HG03432 (cell line): ENCODE data around the gene TSC2.

Experiments
- ATAC-seq: cut with Tn5 transposase; IDR thresholded peaks from one replicate; pipeline ENCODE4 v1.9.1; 2021; ENCODE audit warnings: mild to moderate bottlenecking, moderate library complexity; ENCODE audit not compliant: unreplicated experiment

Gene TSC2

DNA sequence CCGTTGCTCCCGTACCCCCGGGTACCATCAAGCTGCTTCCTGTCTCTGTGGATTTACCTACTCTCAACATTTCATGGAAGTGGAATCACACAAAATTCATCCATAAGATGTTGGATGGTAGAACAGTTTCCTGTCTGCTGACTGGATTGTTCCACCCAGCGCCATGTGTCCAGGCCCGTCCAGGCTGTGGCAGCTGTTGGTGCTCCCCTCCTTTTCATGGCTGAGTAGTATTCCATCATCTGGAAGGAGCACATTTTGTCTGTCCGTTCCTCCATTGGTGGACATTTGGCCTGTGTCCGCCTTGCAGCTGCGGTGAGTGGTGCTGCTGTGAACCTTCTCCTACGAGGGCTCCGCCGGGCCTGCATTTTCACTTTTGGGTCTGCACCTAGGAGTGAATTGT lies 18.4 kb downstream of the TSC2 start:
- no peak for ATAC-seq

- ATAC-seq = no peak
These were observed 23.0 kb downstream of the TSC2 start for GRCh38 chr16:2070576-2071453.

- ATAC-seq = no peak
These were observed 23.8 kb downstream of the TSC2 start for GRCh38 chr16:2071454-2072202.

DNA sequence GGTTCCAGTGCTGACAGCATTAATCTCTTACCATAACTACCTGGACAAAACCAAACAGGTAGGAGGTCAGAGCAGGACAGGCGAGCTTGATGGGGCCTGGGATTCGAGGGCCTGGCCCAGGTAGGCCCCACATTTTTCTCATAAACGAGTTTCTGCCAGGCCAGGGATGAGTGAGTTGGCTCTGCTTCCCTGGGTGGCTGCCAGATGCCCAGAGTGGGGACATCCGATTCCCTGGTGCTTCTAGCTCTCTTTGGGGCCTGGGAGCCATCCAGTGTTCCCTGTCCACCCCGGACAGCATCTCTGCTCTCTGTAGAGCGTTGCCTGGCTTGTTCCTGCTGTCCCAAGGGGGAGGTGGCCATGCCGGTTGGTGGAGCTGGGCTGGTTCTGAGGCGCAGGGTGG lies 25.1 kb downstream of the TSC2 start:
- no peak for ATAC-seq

GRCh38 chr16:2074071-2074470 lies 26.3 kb downstream of the TSC2 start:
- ATAC-seq = no peak

DNA sequence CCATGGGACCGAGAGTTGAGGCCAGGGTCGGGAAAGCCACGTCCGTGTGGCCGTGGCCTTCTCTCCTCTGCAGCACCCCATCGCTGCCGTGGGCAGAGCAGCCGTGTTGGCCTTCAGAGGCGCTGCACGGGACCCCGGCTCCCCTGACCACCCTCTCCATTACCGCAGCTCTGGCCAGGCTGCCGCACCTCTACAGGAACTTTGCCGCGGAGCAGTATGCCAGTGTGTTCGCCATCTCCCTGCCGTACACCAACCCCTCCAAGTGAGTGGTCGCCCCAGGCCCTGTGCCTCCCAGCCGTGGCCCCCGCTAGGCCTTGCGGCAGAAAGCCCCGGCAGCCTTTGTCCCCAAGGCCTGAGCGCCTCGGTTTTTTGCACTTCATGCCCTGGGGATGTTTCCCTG lies 27.8 kb downstream of the TSC2 start:
- no peak for ATAC-seq

- ATAC-seq = no peak
These were observed 28.5 kb downstream of the TSC2 start for GRCh38 chr16:2076072-2076865.

DNA sequence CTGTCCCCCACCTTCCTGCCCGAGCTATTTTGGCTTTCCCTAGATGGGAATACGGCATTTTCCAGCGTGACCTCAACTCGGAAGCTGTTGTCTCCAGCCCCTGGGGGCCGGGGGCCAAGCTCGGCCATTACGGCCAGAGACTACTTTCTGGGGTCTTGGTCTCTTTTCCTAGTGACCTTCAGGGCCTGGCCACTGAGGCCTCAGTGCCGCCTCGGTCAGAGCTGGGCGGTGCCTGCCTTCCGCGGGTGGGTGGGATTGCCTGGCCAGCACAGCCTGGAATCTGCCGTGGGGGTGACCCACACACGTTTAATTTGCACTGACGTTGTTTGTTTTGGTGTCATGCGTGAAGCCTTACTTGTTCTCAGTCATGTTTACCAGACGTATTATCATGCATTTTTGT lies 29.2 kb downstream of the TSC2 start:
- no peak for ATAC-seq

GRCh38 chr16:2077696-2078095 lies 29.9 kb downstream of the TSC2 start:
- ATAC-seq = no peak

DNA sequence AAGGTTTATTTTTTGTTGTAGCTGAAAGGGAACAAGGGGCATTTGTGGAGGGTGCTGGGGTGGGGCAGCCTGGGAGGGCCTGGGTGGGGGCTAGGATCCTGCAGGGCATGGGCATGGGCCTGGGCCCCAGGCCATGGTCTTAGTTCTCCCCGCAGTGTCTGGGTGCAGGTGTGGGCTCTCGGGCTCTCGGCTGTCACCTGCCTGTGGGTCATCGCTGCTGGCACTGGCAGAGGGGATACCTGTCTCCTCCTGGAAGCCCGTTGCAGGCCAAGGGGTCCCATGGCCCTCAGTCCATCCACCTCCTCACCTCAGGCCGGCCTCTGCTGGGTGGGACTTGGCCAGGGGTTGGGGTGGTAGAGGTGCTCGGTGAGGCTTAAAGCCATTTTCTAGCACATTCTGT lies 30.3 kb downstream of the TSC2 start:
- no peak for ATAC-seq

DNA sequence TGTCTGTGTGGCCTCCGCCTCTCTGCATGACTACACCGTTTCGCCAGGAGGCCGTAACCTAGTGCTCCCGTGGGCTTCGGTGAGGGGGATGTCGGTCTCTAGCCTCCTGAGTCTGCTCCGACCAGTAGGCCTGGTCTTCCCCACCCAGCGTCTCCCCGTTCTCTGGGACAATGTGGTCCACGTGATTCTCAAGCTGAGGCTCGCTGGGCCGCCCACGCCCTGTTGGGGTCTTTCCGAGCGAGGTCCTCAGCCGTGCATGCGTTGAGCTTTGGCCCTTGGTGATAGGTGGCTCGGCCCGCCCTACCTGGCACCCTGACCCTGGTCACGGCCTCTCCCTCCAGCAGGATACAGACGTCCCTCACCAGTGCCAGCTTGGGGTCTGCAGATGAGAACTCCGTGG lies 30.9 kb downstream of the TSC2 start:
- no peak for ATAC-seq

GRCh38 chr16:2079311-2079800 lies 31.6 kb downstream of the TSC2 start:
- ATAC-seq = no peak

DNA sequence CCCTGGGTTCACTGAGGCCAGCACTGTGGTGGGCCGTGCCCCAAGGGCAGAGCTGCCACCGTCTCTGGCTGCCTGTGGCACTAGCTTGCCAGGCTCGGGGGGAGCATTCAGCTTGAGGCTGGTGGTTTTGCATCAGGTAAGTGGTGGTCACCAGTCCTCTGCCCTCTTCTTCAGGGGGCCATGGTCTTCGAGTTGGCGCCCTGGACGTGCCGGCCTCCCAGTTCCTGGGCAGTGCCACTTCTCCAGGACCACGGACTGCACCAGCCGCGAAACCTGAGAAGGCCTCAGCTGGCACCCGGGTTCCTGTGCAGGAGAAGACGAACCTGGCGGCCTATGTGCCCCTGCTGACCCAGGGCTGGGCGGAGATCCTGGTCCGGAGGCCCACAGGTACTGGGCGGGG lies 32.2 kb downstream of the TSC2 start:
- no peak for ATAC-seq

- ATAC-seq = no peak
These were observed 33.7 kb downstream of the TSC2 start for GRCh38 chr16:2081201-2082084.

DNA sequence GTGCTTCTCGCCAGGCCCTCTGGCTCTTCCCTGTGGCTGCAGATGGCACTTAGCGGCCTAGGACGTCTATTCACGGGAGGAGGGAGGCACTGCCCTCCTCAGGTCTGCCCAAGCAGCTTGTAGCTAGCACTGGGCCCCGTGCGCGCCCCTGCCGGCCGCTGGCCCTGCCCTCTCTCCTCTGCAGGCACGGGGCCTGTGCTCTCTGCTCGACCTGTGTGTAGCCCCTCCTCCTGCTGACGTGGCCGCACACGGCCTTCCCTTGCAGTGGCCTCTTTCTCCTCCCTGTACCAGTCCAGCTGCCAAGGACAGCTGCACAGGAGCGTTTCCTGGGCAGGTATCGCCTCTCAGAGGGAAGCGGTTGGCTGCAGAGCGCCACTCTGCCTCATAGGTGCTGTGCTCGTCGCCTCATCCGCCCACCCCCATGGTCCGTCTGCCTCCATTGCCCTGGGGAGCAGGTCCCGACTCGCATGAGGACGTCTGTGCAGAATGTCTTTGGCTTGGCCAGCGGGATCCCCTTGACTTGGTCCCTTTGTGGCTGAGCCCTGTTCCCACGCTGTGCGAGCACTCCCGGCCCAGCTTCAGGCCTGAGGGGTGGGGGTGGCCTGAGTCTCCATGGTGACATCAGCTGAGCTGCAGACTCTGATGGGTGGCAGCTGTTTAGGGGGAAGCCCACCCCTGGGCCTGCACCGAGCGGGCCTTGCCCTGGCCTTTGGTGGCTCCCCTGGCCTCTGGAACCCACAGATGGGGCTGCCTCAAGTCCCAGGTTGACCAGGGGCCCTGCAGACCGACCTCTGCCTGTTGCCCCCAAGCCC lies 34.6 kb downstream of the TSC2 start:
- no peak for ATAC-seq

GRCh38 chr16:2082983-2083364 lies 35.2 kb downstream of the TSC2 start:
- no peak for ATAC-seq

GRCh38 chr16:2083409-2083808 lies 35.6 kb downstream of the TSC2 start:
- ATAC-seq = no peak

- ATAC-seq = no peak
These were observed 36.3 kb downstream of the TSC2 start for GRCh38 chr16:2083876-2084780.
